H9 (cell line): Measurements from ENCODE around the gene APAF1. TPM values are rescaled to one million over a fixed set of nuclear protein-coding genes. Genes with fewer than 3 reads are reported as not detected.

Experiments
- DNase-seq: peaks from one replicate; pipeline ENCODE4 v3.0.0-alpha.2; 2017
- H2AFZ ChIP-seq: one replicate; pipeline ENCODE4 v1.6.1; 2013; ENCODE audit warnings: mild to moderate bottlenecking, low read length, control low read depth, moderate library complexity
- H2AK5ac ChIP-seq: 2 replicates; pipeline ENCODE4 v1.6.1; 2013; ENCODE audit warnings: low read length, control low read depth, mixed read lengths; ENCODE audit not compliant: insufficient read length
- H2BK120ac ChIP-seq: one replicate; pipeline ENCODE4 v1.6.1; 2013; ENCODE audit warnings: low read depth, mild to moderate bottlenecking, low read length, control low read depth, inconsistent platforms; ENCODE audit not compliant: poor library complexity, severe bottlenecking
- H2BK12ac ChIP-seq: 2 replicates; pipeline ENCODE4 v1.6.1; 2013; ENCODE audit warnings: low read length, control low read depth, mixed read lengths, low read depth; ENCODE audit not compliant: insufficient read length
- H2BK15ac ChIP-seq: 2 replicates; pipeline ENCODE4 v1.6.1; 2013; ENCODE audit warnings: low read depth, low read length, control low read depth
- H2BK20ac ChIP-seq: one replicate; pipeline ENCODE4 v1.6.1; 2013; ENCODE audit warnings: low read depth, mild to moderate bottlenecking, low read length, control low read depth, inconsistent platforms; ENCODE audit not compliant: poor library complexity, severe bottlenecking
- H2BK5ac ChIP-seq: 2 replicates; pipeline ENCODE4 v1.6.1; 2013; ENCODE audit warnings: low read length, control low read depth, mixed read lengths; ENCODE audit not compliant: insufficient read length
- H3K14ac ChIP-seq: 2 replicates; pipeline ENCODE4 v1.6.1; 2013; ENCODE audit warnings: low read length, control low read depth; ENCODE audit not compliant: insufficient read depth
- H3K18ac ChIP-seq: 2 replicates; pipeline ENCODE4 v1.6.1; 2013; ENCODE audit warnings: low read depth, mild to moderate bottlenecking, mixed read lengths, low read length, control low read depth; ENCODE audit not compliant: insufficient read length
- H3K23ac ChIP-seq: 2 replicates; pipeline ENCODE4 v1.6.1; 2013; ENCODE audit warnings: low read length, control low read depth, mixed read lengths, low read depth; ENCODE audit not compliant: insufficient read length
- H3K23me2 ChIP-seq: 2 replicates; pipeline ENCODE4 v1.6.1; 2013; ENCODE audit warnings: low read depth, mild to moderate bottlenecking, mixed read lengths, low read length, control low read depth; ENCODE audit not compliant: insufficient read length, poor library complexity, severe bottlenecking
- H3K27ac ChIP-seq: 2 replicates; pipeline ENCODE4 v1.5.1; 2013; ENCODE audit warnings: low read length, control low read depth, mixed read lengths, low read depth; ENCODE audit not compliant: insufficient read length
- H3K27me3 ChIP-seq: 2 replicates; pipeline ENCODE4 v1.6.1; 2013; ENCODE audit warnings: low read length, control low read depth, inconsistent platforms; ENCODE audit not compliant: insufficient read depth
- H3K4ac ChIP-seq: 2 replicates; pipeline ENCODE4 v1.6.1; 2013; ENCODE audit warnings: low read depth, mild to moderate bottlenecking, control low read depth, inconsistent platforms, low read length, moderate library complexity
- H3K4me1 ChIP-seq: 2 replicates; pipeline ENCODE4 v1.6.1; 2013; ENCODE audit warnings: low read length, control low read depth, inconsistent platforms; ENCODE audit not compliant: insufficient read depth
- H3K4me2 ChIP-seq: 2 replicates; pipeline ENCODE4 v1.6.1; 2013; ENCODE audit warnings: low read length, control low read depth, mixed read lengths; ENCODE audit not compliant: insufficient read length, insufficient read depth
- H3K56ac ChIP-seq: 2 replicates; pipeline ENCODE4 v1.6.1; 2013; ENCODE audit warnings: low read depth, mild to moderate bottlenecking, mixed read lengths, low read length, control low read depth; ENCODE audit not compliant: insufficient read length
- H3K79me1 ChIP-seq: 2 replicates; pipeline ENCODE4 v1.6.1; 2013; ENCODE audit warnings: low read depth, mild to moderate bottlenecking, moderate library complexity, low read length, control low read depth, inconsistent platforms; ENCODE audit not compliant: insufficient read depth, poor library complexity, severe bottlenecking
- H3K79me2 ChIP-seq: 2 replicates; pipeline ENCODE4 v1.6.1; 2013; ENCODE audit warnings: low read length, control low read depth, inconsistent platforms; ENCODE audit not compliant: insufficient read depth
- H3K9ac ChIP-seq: 2 replicates; pipeline ENCODE4 v1.6.1; 2013; ENCODE audit warnings: low read length, control low read depth, mixed read lengths; ENCODE audit not compliant: insufficient read length; ENCODE audit errors: extremely low read depth
- H3K9me3 ChIP-seq: one replicate; pipeline ENCODE4 v1.6.1; 2013; ENCODE audit warnings: low read depth, low read length, inconsistent platforms; ENCODE audit not compliant: control insufficient read depth
- H3T11ph ChIP-seq: one replicate; pipeline ENCODE4 v1.6.1; 2013; ENCODE audit warnings: mild to moderate bottlenecking, low read length, control low read depth, inconsistent platforms
- H4K20me1 ChIP-seq: one replicate; pipeline ENCODE4 v1.6.1; 2013; ENCODE audit not compliant: control insufficient read depth, insufficient read length, insufficient read depth
- H4K5ac ChIP-seq: 2 replicates; pipeline ENCODE4 v1.6.1; 2013; ENCODE audit warnings: low read depth, mild to moderate bottlenecking, mixed read lengths, low read length, control low read depth; ENCODE audit not compliant: insufficient read length
- H4K8ac ChIP-seq: replicated peaks from 2 replicates; pipeline ENCODE4 v1.6.1; 2013; ENCODE audit warnings: low read length, control low read depth, mixed read lengths, low read depth; ENCODE audit not compliant: insufficient read length
- H4K91ac ChIP-seq: 2 replicates; pipeline ENCODE4 v1.6.1; 2013; ENCODE audit warnings: low read depth, mild to moderate bottlenecking, moderate library complexity, mixed read lengths, low read length, control low read depth; ENCODE audit not compliant: insufficient read length
- H3K27ac Mint-ChIP-seq, 3 experiments: 2 replicates in 2 of 3; 3 replicates in 1 of 3; pipeline ENCODE4 v1.8.0; 2020 to 2021; ENCODE audit warnings: mixed read lengths in 3 of 3, mild to moderate bottlenecking in 1 of 3, moderate library complexity in 1 of 3
- H3K27me3 Mint-ChIP-seq: 2 replicates; pipeline ENCODE4 v1.8.0; 2021; ENCODE audit warnings: low read depth, mild to moderate bottlenecking, moderate library complexity, mixed read lengths
- H3K36me3 Mint-ChIP-seq, 3 experiments: 2 replicates in 2 of 3; 3 replicates in 1 of 3; pipeline ENCODE4 v1.8.0; 2020 to 2021; ENCODE audit warnings: low read depth in 3 of 3, mixed read lengths in 3 of 3; ENCODE audit not compliant: insufficient read depth in 1 of 3
- H3K4me1 Mint-ChIP-seq, 2 experiments: 2 replicates each; pipeline ENCODE4 v1.8.0; 2020; ENCODE audit warnings: mixed read lengths in 2 of 2
- H3K4me3 Mint-ChIP-seq, 2 experiments: 2 replicates in 1 of 2; 3 replicates in 1 of 2; pipeline ENCODE4 v1.8.0; 2020 to 2021; ENCODE audit warnings: mild to moderate bottlenecking in 2 of 2, mixed read lengths in 2 of 2, moderate library complexity in 1 of 2
- H3K9me3 Mint-ChIP-seq, 2 experiments: 2 replicates in 1 of 2; 3 replicates in 1 of 2; pipeline ENCODE4 v1.8.0; 2020; ENCODE audit warnings: mild to moderate bottlenecking in 2 of 2, mixed read lengths in 2 of 2, moderate library complexity in 1 of 2
- WGBS: extraction: QIAGEN DNeasy Blood & Tissue Kit; methylation state at CpG from one replicate; pipeline ENCODE4 v1.1.7; 2013; ENCODE audit warnings: missing lambda C conversion rate, low lambda C conversion rate, mixed read lengths; ENCODE audit not compliant: insufficient read length; ENCODE audit errors: extremely low coverage; 5-methylcytosine and 5-hydroxymethylcytosine counted together
- total RNA-seq: library from RNA; stranded (reverse); gene quantifications from 2 replicates; pipeline ENCODE4 v1.2.1, GENCODE V29; 2021
- TF ChIP-seq, protein P1 (sequence below): fragments of 200-600 bp; sonication (generic); conservative IDR thresholded peaks from 3 replicates; pipeline ENCODE4 v1.8.0; 2021; ENCODE audit warnings: antibody characterized with exemption, mild to moderate bottlenecking

APAF1 gene
- total RNA-seq, 1 experiment from 2014 or later = 16.5 TPM

DNA sequence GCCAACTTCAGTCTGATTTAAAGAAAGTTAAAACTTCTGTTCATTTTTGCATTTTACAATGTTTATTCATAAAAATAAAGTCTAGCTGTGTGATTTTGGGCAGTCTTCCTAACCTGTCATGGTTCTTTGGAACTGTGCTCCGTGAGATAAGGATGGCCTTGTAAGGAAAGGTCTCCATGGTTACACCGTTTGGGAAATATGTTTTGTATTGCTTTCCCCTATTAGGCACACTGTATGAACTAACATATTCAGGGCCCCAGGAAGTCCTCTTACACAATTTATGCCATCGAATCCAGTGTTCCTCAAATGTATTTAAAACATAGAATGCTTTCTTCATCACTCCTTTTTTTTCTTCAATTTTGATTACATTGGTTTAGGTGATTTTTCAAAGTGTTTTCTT is 54.5 kb downstream of the APAF1 start:
- no peak overlapping the region for H4K8ac ChIP-seq
- H3K27ac ChIP-seq = no peak overlapping the region
- no peak overlapping the region for H2AFZ ChIP-seq
- no peak overlapping the region for H3K56ac ChIP-seq
- H3K27me3 ChIP-seq = no peaks in the 10 kb centered on the region
- no peaks in the 10 kb centered on the region for H3K9me3 Mint-ChIP-seq
- peaks cover 21 to 22% of the 10 kb centered on the region in 2 experiments for H3K4me1 Mint-ChIP-seq
- H4K91ac ChIP-seq = no peak overlapping the region
- no peak overlapping the region for H3K4ac ChIP-seq
- no peak overlapping the region for H4K5ac ChIP-seq
- H3K9ac ChIP-seq = no peak overlapping the region
- no peaks in the 10 kb centered on the region for H3K79me1 ChIP-seq
- H2BK15ac ChIP-seq = no peak overlapping the region
- H3K4me3 Mint-ChIP-seq = no peak overlapping the region
- H3K27me3 Mint-ChIP-seq = no peaks in the 10 kb centered on the region
- TF ChIP-seq, protein P1, sequence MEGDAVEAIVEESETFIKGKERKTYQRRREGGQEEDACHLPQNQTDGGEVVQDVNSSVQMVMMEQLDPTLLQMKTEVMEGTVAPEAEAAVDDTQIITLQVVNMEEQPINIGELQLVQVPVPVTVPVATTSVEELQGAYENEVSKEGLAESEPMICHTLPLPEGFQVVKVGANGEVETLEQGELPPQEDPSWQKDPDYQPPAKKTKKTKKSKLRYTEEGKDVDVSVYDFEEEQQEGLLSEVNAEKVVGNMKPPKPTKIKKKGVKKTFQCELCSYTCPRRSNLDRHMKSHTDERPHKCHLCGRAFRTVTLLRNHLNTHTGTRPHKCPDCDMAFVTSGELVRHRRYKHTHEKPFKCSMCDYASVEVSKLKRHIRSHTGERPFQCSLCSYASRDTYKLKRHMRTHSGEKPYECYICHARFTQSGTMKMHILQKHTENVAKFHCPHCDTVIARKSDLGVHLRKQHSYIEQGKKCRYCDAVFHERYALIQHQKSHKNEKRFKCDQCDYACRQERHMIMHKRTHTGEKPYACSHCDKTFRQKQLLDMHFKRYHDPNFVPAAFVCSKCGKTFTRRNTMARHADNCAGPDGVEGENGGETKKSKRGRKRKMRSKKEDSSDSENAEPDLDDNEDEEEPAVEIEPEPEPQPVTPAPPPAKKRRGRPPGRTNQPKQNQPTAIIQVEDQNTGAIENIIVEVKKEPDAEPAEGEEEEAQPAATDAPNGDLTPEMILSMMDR = no peak
- no peak for DNase-seq
- H3K23ac ChIP-seq = no peak overlapping the region
- no peak overlapping the region for H3K14ac ChIP-seq
- no peak overlapping the region for H3K27ac Mint-ChIP-seq
- no peaks in the 10 kb centered on the region for H3K23me2 ChIP-seq
- no peak overlapping the region for H2BK5ac ChIP-seq
- H3K4me2 ChIP-seq = no peak overlapping the region
- H3K79me2 ChIP-seq = no peaks in the 10 kb centered on the region
- H3K18ac ChIP-seq = no peak overlapping the region
- no peak overlapping the region for H2BK120ac ChIP-seq
- no peaks in the 10 kb centered on the region for H3K9me3 ChIP-seq
- WGBS = no CpG with 5 or more reads among the region's 3 CpGs
- no peak overlapping the region for H2BK12ac ChIP-seq
- H3K4me1 ChIP-seq = peaks cover 8% of the 10 kb centered on the region; the same call in 1 of the 2 replicates
- H4K20me1 ChIP-seq = no peaks in the 10 kb centered on the region
- no peak overlapping the region for H3T11ph ChIP-seq
- no peak overlapping the region for H2AK5ac ChIP-seq
- H2BK20ac ChIP-seq = no peak overlapping the region
- peaks cover 0 to 15% (median 4%) of the 10 kb centered on the region in 3 experiments; a peak in 3 of 7 replicates for H3K36me3 Mint-ChIP-seq
